HepG2 (cell line): ENCODE measurements around the gene TMEM63B. TPM values are rescaled to one million over a fixed set of nuclear protein-coding genes. Genes with fewer than 3 reads are reported as not detected.

ENCODE experiments used
- ARID5B ChIP-seq: IDR thresholded peaks from 2 replicates; pipeline ENCODE4 v1.4.0; 2020; ENCODE audit warnings: mild to moderate bottlenecking, missing genetic modification reagents
- ATF3 ChIP-seq: sonication (generic); formaldehyde crosslinking; IDR thresholded peaks from 2 replicates; pipeline ENCODE4 v1.4.0; 2020; ENCODE audit warnings: missing genetic modification reagents
- ESRRA ChIP-seq: sonication (generic); formaldehyde crosslinking; IDR thresholded peaks from 2 replicates; pipeline ENCODE4 v1.5.1; 2020; ENCODE audit warnings: mild to moderate bottlenecking, low read depth, missing genetic modification reagents
- ETV6 ChIP-seq: sonication (generic); formaldehyde crosslinking; conservative IDR thresholded peaks from 2 replicates; pipeline ENCODE4 v1.4.0; 2020; ENCODE audit warnings: missing genetic modification reagents
- MYPOP ChIP-seq: sonication (generic); formaldehyde crosslinking; IDR thresholded peaks from 2 replicates; pipeline ENCODE4 v1.8.1; 2023; ENCODE audit warnings: mild to moderate bottlenecking, moderate library complexity, missing genetic modification reagents
- NFE2L2 ChIP-seq: fragments of 150-350 bp; IDR thresholded peaks from 2 replicates; pipeline ENCODE4 v1.6.1; 2014; ENCODE audit warnings: low read length
- PAXIP1 ChIP-seq: sonication (generic); formaldehyde crosslinking; conservative IDR thresholded peaks from 2 replicates; pipeline ENCODE4 v1.4.0; 2020; ENCODE audit warnings: mild to moderate bottlenecking, missing genetic modification reagents, moderate library complexity
- PRDM4 ChIP-seq: sonication (generic); formaldehyde crosslinking; IDR thresholded peaks from 2 replicates; pipeline ENCODE4 v1.9.0; 2021; ENCODE audit warnings: missing genetic modification reagents, borderline replicate concordance
- SOX6 ChIP-seq, 2 experiments: fragments of 450-650 bp in 1 of 2; sonication (generic) in 1 of 2; formaldehyde crosslinking in 1 of 2; IDR thresholded peaks; 2 replicates each; pipeline versions ENCODE4 v1.4.0 to v1.6.1; 2017 to 2020; ENCODE audit warnings: antibody characterized with exemption in 1 of 2, mild to moderate bottlenecking in 1 of 2, missing genetic modification reagents in 1 of 2
- YY1 ChIP-seq: IDR thresholded peaks from 2 replicates; pipeline ENCODE4 v1.6.1; 2011; ENCODE audit warnings: low read length, low read depth, moderate library complexity, mild to moderate bottlenecking; ENCODE audit not compliant: insufficient read depth, insufficient replicate concordance
- ZBTB42 ChIP-seq: sonication (generic); formaldehyde crosslinking; IDR thresholded peaks from 2 replicates; pipeline ENCODE4 v1.5.0; 2020; ENCODE audit warnings: mild to moderate bottlenecking, missing genetic modification reagents
- ZIK1 ChIP-seq: sonication (generic); formaldehyde crosslinking; IDR thresholded peaks from 2 replicates; pipeline ENCODE4 v1.5.0; 2020; ENCODE audit warnings: mild to moderate bottlenecking, low read depth, missing genetic modification reagents, borderline replicate concordance
- ZMYM4 ChIP-seq: sonication (generic); formaldehyde crosslinking; IDR thresholded peaks from 2 replicates; pipeline ENCODE4 v1.8.1; 2023; ENCODE audit warnings: mild to moderate bottlenecking, missing genetic modification reagents
- ZNF282 ChIP-seq: fragments of 450-650 bp; IDR thresholded peaks from 2 replicates; pipeline ENCODE4 v1.6.1; 2018; ENCODE audit not compliant: partially characterized antibody
- ZNF329 ChIP-seq: sonication (generic); formaldehyde crosslinking; IDR thresholded peaks from 2 replicates; pipeline ENCODE4 v1.9.0; 2021; ENCODE audit warnings: low read depth, mild to moderate bottlenecking, missing genetic modification reagents
- ZNF33B ChIP-seq: sonication (generic); formaldehyde crosslinking; IDR thresholded peaks from 2 replicates; pipeline ENCODE4 v1.5.1; 2020; ENCODE audit warnings: mild to moderate bottlenecking, missing genetic modification reagents
- ZNF747 ChIP-seq: sonication (generic); formaldehyde crosslinking; IDR thresholded peaks from 2 replicates; pipeline ENCODE4 v1.8.1; 2023; ENCODE audit warnings: missing genetic modification reagents, mild to moderate bottlenecking, borderline replicate concordance
- polyA plus RNA-seq, 8 experiments: library from polyadenylated mRNA; depleted of rRNA in 3 of 8; stranded (reverse) in 7 of 8; unstranded in 1 of 8; fragments of >200 nt; fragmentation: Illumina TruSeq in 4 of 8; extraction: Trizol in 4 of 8; gene quantifications; 2 replicates each; pipeline versions ENCODE4 v1.2.1 to v1.2.3, GENCODE V29; 2011 to 2016; ENCODE audit warnings: low read depth in 4 of 8, missing spikeins in 1 of 8, mixed read lengths in 1 of 8; ENCODE audit not compliant: insufficient read depth in 1 of 8
- total RNA-seq, 5 experiments: library from RNA; depleted of rRNA; stranded (reverse); fragments of >200 nt; fragmentation: Illumina TruSeq; extraction: Trizol; gene quantifications; 2 replicates each; pipeline ENCODE4 v1.2.3, GENCODE V29; 2016; ENCODE audit warnings: low read depth in 1 of 5

TMEM63B gene
- total and polyA plus RNA-seq, 2 of the 13 experiments (the other 11 are each of a cell fraction or from before 2014, with no cell fraction given), result 27.4 to 75.8 TPM

GRCh38 chr6:44093750-44094402, 33.5 kb upstream of the TMEM63B start (continued):
- TF ChIP-seq ESRRA (CRISPR knock-in tag), result no peak
- no peak for TF ChIP-seq ZIK1
- TF ChIP-seq ATF3 (CRISPR knock-in tag), result no peak
- TF ChIP-seq ZNF282, result no peak
- TF ChIP-seq ZBTB42 (CRISPR knock-in tag), result no peak
- TF ChIP-seq ARID5B (CRISPR knock-in tag), result no peak
- TF ChIP-seq ETV6 (CRISPR knock-in tag), result no peak
- TF ChIP-seq ZMYM4 (CRISPR knock-in tag), result no peak
- TF ChIP-seq NFE2L2, result no peak
- TF ChIP-seq MYPOP (CRISPR knock-in tag), result no peak
- no peak for TF ChIP-seq PRDM4
- peak; percentile 27; the same call in 1 of the 2 replicates for TF ChIP-seq ZNF329 (CRISPR knock-in tag)
- TF ChIP-seq ZNF747, result no peak
- TF ChIP-seq ZNF33B (CRISPR knock-in tag), result 0 out of 2 replicates have a peak, but pooled peaks have one; percentile 41
- TF ChIP-seq YY1, result no peak
- TF ChIP-seq SOX6 (IDR thresholded peaks at IDR 0.05), result no peak
- TF ChIP-seq SOX6 (CRISPR knock-in tag; IDR thresholded peaks at IDR 0.05), result no peak
- TF ChIP-seq PAXIP1, result no peak
